Activated B cell treated with CpG ODN at 0.5 μM for 24 hours (primary cell): ENCODE measurements around the gene ANKS1B. TPM values are rescaled to one million over a fixed set of nuclear protein-coding genes. Genes with fewer than 3 reads are reported as not detected.
"Not testable (repeated sequence)": the region's sequence is repeated elsewhere in the genome, so short reads cannot be mapped to it uniquely, and the experiment has no call there.

ENCODE experiments used
- ATAC-seq: fragments of 200-7000 bp; cut with Tn5 transposase; one replicate; pipeline ENCODE4 v1.10.0; 2021; ENCODE audit warnings: low read depth, mild to moderate bottlenecking, moderate library complexity
- CTCF ChIA-PET: fragments of 350-600 bp; sonication (Branson Sonifier 250); formaldehyde crosslinking; loops from one replicate; lab custom pipeline; 2021; ENCODE audit warnings: antibody characterized with exemption; lab: Charles Lee
- POLR2A ChIA-PET: fragments of 350-600 bp; sonication (Branson Sonifier 250); formaldehyde crosslinking; loops from one replicate; lab custom pipeline; 2021; ENCODE audit warnings: antibody characterized with exemption; lab: Charles Lee
- DNase-seq: peaks from one replicate; pipeline ENCODE4 v3.0.0; 2022
- H3K27ac Mint-ChIP-seq: one replicate; pipeline ENCODE4 v1.8.0; 2020; ENCODE audit warnings: mixed read lengths
- H3K27me3 Mint-ChIP-seq: one replicate; pipeline ENCODE4 v1.8.0; 2021; ENCODE audit warnings: mixed read lengths
- H3K36me3 Mint-ChIP-seq: one replicate; pipeline ENCODE4 v1.8.0; 2021; ENCODE audit warnings: low read depth, mixed read lengths
- H3K4me1 Mint-ChIP-seq: one replicate; pipeline ENCODE4 v1.8.0; 2021; ENCODE audit warnings: mixed read lengths
- H3K4me3 Mint-ChIP-seq: one replicate; pipeline ENCODE4 v1.8.0; 2020; ENCODE audit warnings: mild to moderate bottlenecking, mixed read lengths
- H3K9me3 Mint-ChIP-seq: one replicate; pipeline ENCODE4 v1.8.0; 2020; ENCODE audit warnings: mixed read lengths
- CTCF ChIP-seq: fragments of 200-600 bp; IDR thresholded peaks from one replicate; pipeline ENCODE4 v1.8.0; 2022; ENCODE audit warnings: antibody characterized with exemption, mild to moderate bottlenecking
- intact Hi-C: fragments of 100-400 bp; cut with micrococcal nuclease; formaldehyde crosslinking; loops from one replicate; pipeline ENCODE4 v1.15.1; 2024
- total RNA-seq: library from RNA; stranded (reverse); gene quantifications from 2 replicates; pipeline ENCODE4 v1.2.3, GENCODE V29; 2022

The ANKS1B gene
- total RNA-seq, 1 donor from 2014 or later = not detected

GRCh38 chr12:99649551-99649950 lies 335.2 kb downstream of the ANKS1B start:
- no peaks in the 10 kb centered on the region for H3K27me3 Mint-ChIP-seq
- ATAC-seq (no peak), DNase-seq (no peak)
- ChIA-PET CTCF (no interaction called here), POLR2A (no interaction called here)
- no peaks in the 10 kb centered on the region for H3K36me3 Mint-ChIP-seq
- no peak overlapping the region for H3K27ac Mint-ChIP-seq
- H3K4me1 Mint-ChIP-seq = no peaks in the 10 kb centered on the region
- H3K9me3 Mint-ChIP-seq = no peaks in the 10 kb centered on the region
- H3K4me3 Mint-ChIP-seq = no peak overlapping the region
- TF ChIP-seq CTCF = no peak
- intact Hi-C loops = no loop called here

- H3K4me1 Mint-ChIP-seq = no peaks in the 10 kb centered on the region
- CTCF ChIA-PET = no interaction called here
- intact Hi-C loops = no loop called here
- no peaks in the 10 kb centered on the region for H3K27me3 Mint-ChIP-seq
- DNase-seq = no peak
- ATAC-seq = no peak
- no peaks in the 10 kb centered on the region for H3K9me3 Mint-ChIP-seq
- H3K36me3 Mint-ChIP-seq = no peaks in the 10 kb centered on the region
- H3K4me3 Mint-ChIP-seq = no peak overlapping the region
- H3K27ac Mint-ChIP-seq = no peak overlapping the region
- no peak for TF ChIP-seq CTCF
- POLR2A ChIA-PET = no interaction called here
Measured at GRCh38 chr12:99648183-99648582, 336.6 kb downstream of the ANKS1B start.

- ATAC-seq (no peak), DNase-seq (no peak)
- peaks cover 3% of the 10 kb centered on the region for H3K9me3 Mint-ChIP-seq
- no peak for TF ChIP-seq CTCF
- no peaks in the 10 kb centered on the region for H3K27me3 Mint-ChIP-seq
- H3K4me1 Mint-ChIP-seq = no peaks in the 10 kb centered on the region
- H3K27ac Mint-ChIP-seq = no peak within 1 kb of the TSS
- no peaks in the 10 kb centered on the region for H3K36me3 Mint-ChIP-seq
- POLR2A ChIA-PET = no interaction called here
- CTCF ChIA-PET = no interaction called here
- intact Hi-C loops = no loop called here
- H3K4me3 Mint-ChIP-seq = no peak within 1 kb of the TSS
Measured at GRCh38 chr12:99647453-99647852, 337.3 kb downstream of the ANKS1B start, which contains the start of gene GARIN6. Gene GARIN6 (plus strand): TSS chr12:99647753. CDS start chr12:99648175, 422 bp downstream.

GRCh38 chr12:99644629-99645028 lies 340.1 kb downstream of the ANKS1B start:
- Mint-ChIP-seq H3K4me1 (no peaks in the 10 kb centered on the region), H3K27ac (no peak overlapping the region), H3K4me3 (no peak overlapping the region), H3K27me3 (no peaks in the 10 kb centered on the region), H3K36me3 (no peaks in the 10 kb centered on the region), H3K9me3 (peaks cover 3% of the 10 kb centered on the region)
- ChIA-PET POLR2A (no interaction called here), CTCF (no interaction called here)
- ATAC-seq (no peak), DNase-seq (no peak)
- TF ChIP-seq CTCF = no peak
- intact Hi-C loops = no loop called here

- no peak overlapping the region for H3K4me3 Mint-ChIP-seq
- CTCF ChIA-PET = no interaction called here
- H3K9me3 Mint-ChIP-seq = no peaks in the 10 kb centered on the region
- ATAC-seq = no peak
- H3K27me3 Mint-ChIP-seq = no peaks in the 10 kb centered on the region
- no peak overlapping the region for H3K27ac Mint-ChIP-seq
- POLR2A ChIA-PET = no interaction called here
- DNase-seq = no peak
- intact Hi-C loops = no loop called here
- no peaks in the 10 kb centered on the region for H3K4me1 Mint-ChIP-seq
- no peak for TF ChIP-seq CTCF
- H3K36me3 Mint-ChIP-seq = no peaks in the 10 kb centered on the region
Measured at GRCh38 chr12:99627459-99627858, 357.3 kb downstream of the ANKS1B start.

- H3K36me3 Mint-ChIP-seq, intact Hi-C loops, POLR2A ChIA-PET: not testable (repeated sequence)
Measured at GRCh38 chr12:99624591-99624990, 360.1 kb downstream of the ANKS1B start.

More at GRCh38 chr12:99624591-99624990, 360.1 kb downstream of the ANKS1B start:
- H3K4me1 Mint-ChIP-seq, CTCF ChIA-PET, H3K27ac Mint-ChIP-seq, H3K9me3 Mint-ChIP-seq, DNase-seq, H3K27me3 Mint-ChIP-seq, H3K4me3 Mint-ChIP-seq, ATAC-seq: not testable (repeated sequence)
